D721Med (cell line): ENCODE results near the gene ADCY9.

Source experiments
- DNase-seq: peaks from one replicate; pipeline ENCODE4 v3.0.0; 2011; ENCODE audit warnings: low spot score; ENCODE audit not compliant: insufficient read length
- FAIRE-seq: peaks from 2 replicates; lab custom pipeline; 2011; peaks lifted over from hg19 to GRCh38; lab: Jason Lieb, UNC
- CTCF ChIP-seq: IDR thresholded peaks from 2 replicates; pipeline ENCODE4 v1.5.1; 2012; ENCODE audit warnings: mild to moderate bottlenecking, control low read depth; ENCODE audit not compliant: insufficient read depth; ENCODE audit errors: missing control alignments

ADCY9 gene

GRCh38 chr16:4033951-4034350, 82.3 kb downstream of the ADCY9 start:
- DNase-seq, result no peak
- no peak for TF ChIP-seq CTCF
- no peak for FAIRE-seq

GRCh38 chr16:4032768-4033167, 83.5 kb downstream of the ADCY9 start:
- no peak for TF ChIP-seq CTCF
- FAIRE-seq (no peak), DNase-seq (no peak)

GRCh38 chr16:4028144-4028543, 88.1 kb downstream of the ADCY9 start:
- no peak for FAIRE-seq
- no peak for TF ChIP-seq CTCF
- DNase-seq, result no peak

GRCh38 chr16:4026854-4027253, 89.4 kb downstream of the ADCY9 start:
- DNase-seq (no peak), FAIRE-seq (no peak)

GRCh38 chr16:4025428-4025827, 90.8 kb downstream of the ADCY9 start:
- no peak for TF ChIP-seq CTCF
- no peak for DNase-seq
- no peak for FAIRE-seq

More at GRCh38 chr16:4026854-4027253, 89.4 kb downstream of the ADCY9 start:
- TF ChIP-seq CTCF, result no peak

GRCh38 chr16:4021916-4022315, 94.3 kb downstream of the ADCY9 start:
- FAIRE-seq, result no peak
- TF ChIP-seq CTCF, result no peak
- DNase-seq, result no peak

- no peak for FAIRE-seq
- TF ChIP-seq CTCF, result no peak
- DNase-seq, result no peak
Observed at GRCh38 chr16:4021070-4021779, 95.0 kb downstream of the ADCY9 start.
